GM12864 (cell line): ENCODE data around the gene PKP2.

Experiments used
- DNase-seq: peaks from one replicate; pipeline ENCODE4 v3.0.0-alpha.2; 2011; ENCODE audit warnings: low read depth
- H3K4me3 ChIP-seq: 2 replicates; pipeline ENCODE4 v1.5.1; 2011; ENCODE audit warnings: mild to moderate bottlenecking, low read depth, low read length, control low read depth
- CTCF ChIP-seq: IDR thresholded peaks from 2 replicates; pipeline ENCODE4 v1.5.1; 2011; ENCODE audit warnings: low read depth, mild to moderate bottlenecking, moderate library complexity, low read length, control low read depth, inconsistent platforms; ENCODE audit errors: missing control alignments

PKP2 gene

GRCh38 chr12:32846053-32846452, 50.5 kb downstream of the PKP2 start:
- TF ChIP-seq CTCF: no peak
- H3K4me3 ChIP-seq: no peak overlapping the region
- no peak for DNase-seq

- no peak for TF ChIP-seq CTCF
- H3K4me3 ChIP-seq: no peak overlapping the region
- no peak for DNase-seq
These were observed 53.0 kb downstream of the PKP2 start for GRCh38 chr12:32843528-32844095.

GRCh38 chr12:32841061-32841460, 55.5 kb downstream of the PKP2 start:
- DNase-seq: no peak
- no peak overlapping the region for H3K4me3 ChIP-seq
- no peak for TF ChIP-seq CTCF

GRCh38 chr12:32839828-32840227, 56.7 kb downstream of the PKP2 start:
- no peak overlapping the region for H3K4me3 ChIP-seq
- TF ChIP-seq CTCF: no peak
- DNase-seq: no peak

- no peak for TF ChIP-seq CTCF
- no peak overlapping the region for H3K4me3 ChIP-seq
- DNase-seq: no peak
These were observed 58.6 kb downstream of the PKP2 start for GRCh38 chr12:32837974-32838373.

GRCh38 chr12:32836710-32837109, 59.9 kb downstream of the PKP2 start:
- no peak for DNase-seq
- TF ChIP-seq CTCF: no peak

GRCh38 chr12:32834122-32834521, 62.5 kb downstream of the PKP2 start:
- no peak for TF ChIP-seq CTCF
- no peak for DNase-seq

More at GRCh38 chr12:32836710-32837109, 59.9 kb downstream of the PKP2 start:
- H3K4me3 ChIP-seq: no peak overlapping the region

More at GRCh38 chr12:32834122-32834521, 62.5 kb downstream of the PKP2 start:
- H3K4me3 ChIP-seq: no peak overlapping the region
